HEK293 (cell line): ENCODE results near the gene FAM32A.

Experiments
- BCL11A ChIP-seq: fragments of 450-650 bp; formaldehyde crosslinking; IDR thresholded peaks from 2 replicates; pipeline ENCODE4 v1.5.1; 2016; ENCODE audit warnings: low read depth, missing biosample characterization, missing genetic modification characterization
- GLIS1 ChIP-seq: fragments of 450-650 bp; formaldehyde crosslinking; IDR thresholded peaks from 2 replicates; pipeline ENCODE4 v1.5.1; 2016; ENCODE audit warnings: missing biosample characterization, missing genetic modification characterization
- HOXC10 ChIP-seq: sonication (generic); formaldehyde crosslinking; IDR thresholded peaks from 2 replicates; pipeline ENCODE4 v1.8.1; 2023; ENCODE audit warnings: mild to moderate bottlenecking, missing genetic modification reagents
- KLF1 ChIP-seq: fragments of 450-650 bp; formaldehyde crosslinking; IDR thresholded peaks from 2 replicates; pipeline ENCODE4 v1.5.1; 2016; ENCODE audit warnings: missing biosample characterization, missing genetic modification characterization
- ZBTB7A ChIP-seq: fragments of 450-650 bp; formaldehyde crosslinking; IDR thresholded peaks from 2 replicates; pipeline ENCODE4 v1.5.1; 2016; ENCODE audit warnings: low read depth, missing biosample characterization, missing genetic modification characterization
- ZNF157 ChIP-seq: fragments of 450-650 bp; formaldehyde crosslinking; IDR thresholded peaks from 2 replicates; pipeline ENCODE4 v1.5.1; 2016; ENCODE audit warnings: missing biosample characterization, missing genetic modification characterization
- ZNF24 ChIP-seq: fragments of 450-650 bp; formaldehyde crosslinking; IDR thresholded peaks from 2 replicates; pipeline ENCODE4 v1.5.1; 2016; ENCODE audit warnings: missing biosample characterization, missing genetic modification characterization
- ZNF302 ChIP-seq: fragments of 450-650 bp; formaldehyde crosslinking; IDR thresholded peaks from 2 replicates; pipeline ENCODE4 v1.5.1; 2016; ENCODE audit warnings: missing biosample characterization, missing genetic modification characterization, low read depth
- ZNF350 ChIP-seq: fragments of 450-650 bp; formaldehyde crosslinking; IDR thresholded peaks from 2 replicates; pipeline ENCODE4 v1.5.0; 2017; ENCODE audit warnings: missing biosample characterization, mild to moderate bottlenecking, missing genetic modification characterization
- ZNF510 ChIP-seq: fragments of 450-650 bp; formaldehyde crosslinking; IDR thresholded peaks from 2 replicates; pipeline ENCODE4 v1.5.1; 2018; ENCODE audit warnings: mild to moderate bottlenecking, missing genetic modification characterization, missing biosample characterization; ENCODE audit not compliant: insufficient replicate concordance
- ZNF585B ChIP-seq: fragments of 450-650 bp; formaldehyde crosslinking; IDR thresholded peaks from 2 replicates; pipeline ENCODE4 v1.5.1; 2016; ENCODE audit warnings: missing biosample characterization, missing genetic modification characterization
- ZNF629 ChIP-seq: fragments of 450-650 bp; formaldehyde crosslinking; IDR thresholded peaks from 2 replicates; pipeline ENCODE4 v1.5.1; 2017; ENCODE audit warnings: missing biosample characterization, missing genetic modification characterization
- ZNF670 ChIP-seq: fragments of 450-650 bp; formaldehyde crosslinking; IDR thresholded peaks from 2 replicates; pipeline ENCODE4 v1.5.1; 2016; ENCODE audit warnings: missing biosample characterization, missing genetic modification characterization, low read depth
- ZNF677 ChIP-seq: fragments of 450-650 bp; IDR thresholded peaks from 2 replicates; pipeline ENCODE4 v1.5.0; 2018; ENCODE audit warnings: missing biosample characterization, mild to moderate bottlenecking, missing genetic modification characterization, moderate library complexity
- ZNF792 ChIP-seq: fragments of 450-650 bp; formaldehyde crosslinking; IDR thresholded peaks from 2 replicates; pipeline ENCODE4 v1.5.1; 2016; ENCODE audit warnings: missing biosample characterization, missing genetic modification characterization
- TF ChIP-seq, protein P1 (sequence below): fragments of 450-650 bp; formaldehyde crosslinking; IDR thresholded peaks from 2 replicates; pipeline ENCODE4 v1.5.1; 2016; ENCODE audit warnings: missing biosample characterization, missing genetic modification characterization
- TF ChIP-seq, protein P2 (sequence below): fragments of 450-650 bp; formaldehyde crosslinking; IDR thresholded peaks from 2 replicates; pipeline ENCODE4 v1.5.1; 2016; ENCODE audit warnings: missing biosample characterization, missing genetic modification characterization
- TF ChIP-seq, protein P3 (sequence below): fragments of 450-650 bp; IDR thresholded peaks from 2 replicates; pipeline ENCODE4 v1.5.1; 2018; ENCODE audit warnings: missing biosample characterization, missing genetic modification characterization
- TF ChIP-seq, protein P4 (sequence below): fragments of 450-650 bp; formaldehyde crosslinking; IDR thresholded peaks from 2 replicates; pipeline ENCODE4 v1.5.1; 2016; ENCODE audit warnings: missing biosample characterization, missing genetic modification characterization
- TF ChIP-seq, protein P5 (sequence below): fragments of 450-650 bp; formaldehyde crosslinking; IDR thresholded peaks from 2 replicates; pipeline ENCODE4 v1.5.1; 2017; ENCODE audit warnings: missing biosample characterization, mild to moderate bottlenecking, missing genetic modification characterization, moderate library complexity
- TF ChIP-seq, protein P6 (sequence below): fragments of 450-650 bp; formaldehyde crosslinking; IDR thresholded peaks from 2 replicates; pipeline ENCODE4 v1.5.1; 2017; ENCODE audit warnings: missing biosample characterization, missing genetic modification characterization
- TF ChIP-seq, protein P7 (sequence below): fragments of 450-650 bp; formaldehyde crosslinking; IDR thresholded peaks from 2 replicates; pipeline ENCODE4 v1.5.1; 2016; ENCODE audit warnings: missing biosample characterization, missing genetic modification characterization, borderline replicate concordance
- TF ChIP-seq, protein P8 (sequence below): fragments of 450-650 bp; formaldehyde crosslinking; IDR thresholded peaks from 2 replicates; pipeline ENCODE4; 2016; ENCODE audit warnings: missing biosample characterization, missing genetic modification characterization
- TF ChIP-seq, protein P9 (sequence below): fragments of 450-650 bp; formaldehyde crosslinking; IDR thresholded peaks from 2 replicates; pipeline ENCODE4 v1.5.1; 2016; ENCODE audit warnings: missing biosample characterization, missing genetic modification characterization

Gene FAM32A

DNA sequence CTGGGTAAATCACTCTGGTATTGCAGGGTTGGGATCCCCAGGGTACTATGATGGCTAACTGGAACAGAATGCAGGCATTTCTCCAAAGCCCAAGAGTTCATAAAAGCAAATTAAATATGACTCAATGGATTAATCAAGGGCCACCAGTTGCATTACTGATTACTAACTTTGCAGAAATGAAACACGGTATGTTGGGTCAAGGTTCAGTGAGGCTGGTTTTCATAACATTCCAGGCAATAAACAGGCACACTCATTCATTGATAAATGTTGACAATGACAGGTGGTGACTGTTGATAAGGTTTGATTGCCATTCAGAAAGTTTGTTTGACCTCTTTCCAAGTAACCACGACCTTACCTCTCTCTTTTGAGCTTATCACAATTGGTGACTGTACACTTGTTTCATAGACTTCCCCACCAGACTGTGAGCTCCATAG is 12.0 kb downstream of the FAM32A start (continued):
- TF ChIP-seq, protein P1, sequence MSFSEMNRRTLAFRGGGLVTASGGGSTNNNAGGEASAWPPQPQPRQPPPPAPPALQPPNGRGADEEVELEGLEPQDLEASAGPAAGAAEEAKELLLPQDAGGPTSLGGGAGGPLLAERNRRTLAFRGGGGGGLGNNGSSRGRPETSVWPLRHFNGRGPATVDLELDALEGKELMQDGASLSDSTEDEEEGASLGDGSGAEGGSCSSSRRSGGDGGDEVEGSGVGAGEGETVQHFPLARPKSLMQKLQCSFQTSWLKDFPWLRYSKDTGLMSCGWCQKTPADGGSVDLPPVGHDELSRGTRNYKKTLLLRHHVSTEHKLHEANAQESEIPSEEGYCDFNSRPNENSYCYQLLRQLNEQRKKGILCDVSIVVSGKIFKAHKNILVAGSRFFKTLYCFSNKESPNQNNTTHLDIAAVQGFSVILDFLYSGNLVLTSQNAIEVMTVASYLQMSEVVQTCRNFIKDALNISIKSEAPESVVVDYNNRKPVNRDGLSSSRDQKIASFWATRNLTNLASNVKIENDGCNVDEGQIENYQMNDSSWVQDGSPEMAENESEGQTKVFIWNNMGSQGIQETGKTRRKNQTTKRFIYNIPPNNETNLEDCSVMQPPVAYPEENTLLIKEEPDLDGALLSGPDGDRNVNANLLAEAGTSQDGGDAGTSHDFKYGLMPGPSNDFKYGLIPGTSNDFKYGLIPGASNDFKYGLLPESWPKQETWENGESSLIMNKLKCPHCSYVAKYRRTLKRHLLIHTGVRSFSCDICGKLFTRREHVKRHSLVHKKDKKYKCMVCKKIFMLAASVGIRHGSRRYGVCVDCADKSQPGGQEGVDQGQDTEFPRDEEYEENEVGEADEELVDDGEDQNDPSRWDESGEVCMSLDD, result no peak
- TF ChIP-seq, protein P2, sequence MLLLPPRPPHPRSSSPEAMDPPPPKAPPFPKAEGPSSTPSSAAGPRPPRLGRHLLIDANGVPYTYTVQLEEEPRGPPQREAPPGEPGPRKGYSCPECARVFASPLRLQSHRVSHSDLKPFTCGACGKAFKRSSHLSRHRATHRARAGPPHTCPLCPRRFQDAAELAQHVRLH (tag by site-specific recombination), result no peak
- no peak for TF ChIP-seq ZNF585B (tag by site-specific recombination)
- TF ChIP-seq, protein P3, sequence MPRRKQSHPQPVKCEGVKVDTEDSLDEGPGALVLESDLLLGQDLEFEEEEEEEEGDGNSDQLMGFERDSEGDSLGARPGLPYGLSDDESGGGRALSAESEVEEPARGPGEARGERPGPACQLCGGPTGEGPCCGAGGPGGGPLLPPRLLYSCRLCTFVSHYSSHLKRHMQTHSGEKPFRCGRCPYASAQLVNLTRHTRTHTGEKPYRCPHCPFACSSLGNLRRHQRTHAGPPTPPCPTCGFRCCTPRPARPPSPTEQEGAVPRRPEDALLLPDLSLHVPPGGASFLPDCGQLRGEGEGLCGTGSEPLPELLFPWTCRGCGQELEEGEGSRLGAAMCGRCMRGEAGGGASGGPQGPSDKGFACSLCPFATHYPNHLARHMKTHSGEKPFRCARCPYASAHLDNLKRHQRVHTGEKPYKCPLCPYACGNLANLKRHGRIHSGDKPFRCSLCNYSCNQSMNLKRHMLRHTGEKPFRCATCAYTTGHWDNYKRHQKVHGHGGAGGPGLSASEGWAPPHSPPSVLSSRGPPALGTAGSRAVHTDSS (tag by site-specific recombination), result 0 out of 2 replicates have a peak, but pooled peaks have one; percentile 27
- TF ChIP-seq, protein P4, sequence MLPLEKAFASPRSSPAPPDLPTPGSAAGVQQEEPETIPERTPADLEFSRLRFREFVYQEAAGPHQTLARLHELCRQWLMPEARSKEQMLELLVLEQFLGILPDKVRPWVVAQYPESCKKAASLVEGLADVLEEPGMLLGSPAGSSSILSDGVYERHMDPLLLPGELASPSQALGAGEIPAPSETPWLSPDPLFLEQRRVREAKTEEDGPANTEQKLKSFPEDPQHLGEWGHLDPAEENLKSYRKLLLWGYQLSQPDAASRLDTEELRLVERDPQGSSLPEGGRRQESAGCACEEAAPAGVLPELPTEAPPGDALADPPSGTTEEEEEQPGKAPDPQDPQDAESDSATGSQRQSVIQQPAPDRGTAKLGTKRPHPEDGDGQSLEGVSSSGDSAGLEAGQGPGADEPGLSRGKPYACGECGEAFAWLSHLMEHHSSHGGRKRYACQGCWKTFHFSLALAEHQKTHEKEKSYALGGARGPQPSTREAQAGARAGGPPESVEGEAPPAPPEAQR, result no peak
- TF ChIP-seq ZNF24 (tag by site-specific recombination), result 0 out of 2 replicates have a peak, but pooled peaks have one; percentile 20
- no peak for TF ChIP-seq ZNF792 (tag by site-specific recombination)
- TF ChIP-seq, protein P5, sequence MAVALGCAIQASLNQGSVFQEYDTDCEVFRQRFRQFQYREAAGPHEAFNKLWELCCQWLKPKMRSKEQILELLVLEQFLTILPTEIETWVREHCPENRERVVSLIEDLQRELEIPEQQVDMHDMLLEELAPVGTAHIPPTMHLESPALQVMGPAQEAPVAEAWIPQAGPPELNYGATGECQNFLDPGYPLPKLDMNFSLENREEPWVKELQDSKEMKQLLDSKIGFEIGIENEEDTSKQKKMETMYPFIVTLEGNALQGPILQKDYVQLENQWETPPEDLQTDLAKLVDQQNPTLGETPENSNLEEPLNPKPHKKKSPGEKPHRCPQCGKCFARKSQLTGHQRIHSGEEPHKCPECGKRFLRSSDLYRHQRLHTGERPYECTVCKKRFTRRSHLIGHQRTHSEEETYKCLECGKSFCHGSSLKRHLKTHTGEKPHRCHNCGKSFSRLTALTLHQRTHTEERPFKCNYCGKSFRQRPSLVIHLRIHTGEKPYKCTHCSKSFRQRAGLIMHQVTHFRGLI (tag by site-specific recombination), result no peak
- TF ChIP-seq, protein P6, sequence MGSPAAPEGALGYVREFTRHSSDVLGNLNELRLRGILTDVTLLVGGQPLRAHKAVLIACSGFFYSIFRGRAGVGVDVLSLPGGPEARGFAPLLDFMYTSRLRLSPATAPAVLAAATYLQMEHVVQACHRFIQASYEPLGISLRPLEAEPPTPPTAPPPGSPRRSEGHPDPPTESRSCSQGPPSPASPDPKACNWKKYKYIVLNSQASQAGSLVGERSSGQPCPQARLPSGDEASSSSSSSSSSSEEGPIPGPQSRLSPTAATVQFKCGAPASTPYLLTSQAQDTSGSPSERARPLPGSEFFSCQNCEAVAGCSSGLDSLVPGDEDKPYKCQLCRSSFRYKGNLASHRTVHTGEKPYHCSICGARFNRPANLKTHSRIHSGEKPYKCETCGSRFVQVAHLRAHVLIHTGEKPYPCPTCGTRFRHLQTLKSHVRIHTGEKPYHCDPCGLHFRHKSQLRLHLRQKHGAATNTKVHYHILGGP (tag by site-specific recombination), result no peak
- no peak for TF ChIP-seq ZNF510
- TF ChIP-seq HOXC10 (CRISPR knock-in tag), result no peak
- TF ChIP-seq, protein P7, sequence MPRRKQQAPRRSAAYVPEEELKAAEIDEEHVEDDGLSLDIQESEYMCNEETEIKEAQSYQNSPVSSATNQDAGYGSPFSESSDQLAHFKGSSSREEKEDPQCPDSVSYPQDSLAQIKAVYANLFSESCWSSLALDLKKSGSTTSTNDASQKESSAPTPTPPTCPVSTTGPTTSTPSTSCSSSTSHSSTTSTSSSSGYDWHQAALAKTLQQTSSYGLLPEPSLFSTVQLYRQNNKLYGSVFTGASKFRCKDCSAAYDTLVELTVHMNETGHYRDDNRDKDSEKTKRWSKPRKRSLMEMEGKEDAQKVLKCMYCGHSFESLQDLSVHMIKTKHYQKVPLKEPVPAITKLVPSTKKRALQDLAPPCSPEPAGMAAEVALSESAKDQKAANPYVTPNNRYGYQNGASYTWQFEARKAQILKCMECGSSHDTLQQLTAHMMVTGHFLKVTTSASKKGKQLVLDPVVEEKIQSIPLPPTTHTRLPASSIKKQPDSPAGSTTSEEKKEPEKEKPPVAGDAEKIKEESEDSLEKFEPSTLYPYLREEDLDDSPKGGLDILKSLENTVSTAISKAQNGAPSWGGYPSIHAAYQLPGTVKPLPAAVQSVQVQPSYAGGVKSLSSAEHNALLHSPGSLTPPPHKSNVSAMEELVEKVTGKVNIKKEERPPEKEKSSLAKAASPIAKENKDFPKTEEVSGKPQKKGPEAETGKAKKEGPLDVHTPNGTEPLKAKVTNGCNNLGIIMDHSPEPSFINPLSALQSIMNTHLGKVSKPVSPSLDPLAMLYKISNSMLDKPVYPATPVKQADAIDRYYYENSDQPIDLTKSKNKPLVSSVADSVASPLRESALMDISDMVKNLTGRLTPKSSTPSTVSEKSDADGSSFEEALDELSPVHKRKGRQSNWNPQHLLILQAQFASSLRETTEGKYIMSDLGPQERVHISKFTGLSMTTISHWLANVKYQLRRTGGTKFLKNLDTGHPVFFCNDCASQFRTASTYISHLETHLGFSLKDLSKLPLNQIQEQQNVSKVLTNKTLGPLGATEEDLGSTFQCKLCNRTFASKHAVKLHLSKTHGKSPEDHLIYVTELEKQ (tag by site-specific recombination), result peak; percentile 69; the same call in 1 of the 2 replicates
- TF ChIP-seq, protein P8, sequence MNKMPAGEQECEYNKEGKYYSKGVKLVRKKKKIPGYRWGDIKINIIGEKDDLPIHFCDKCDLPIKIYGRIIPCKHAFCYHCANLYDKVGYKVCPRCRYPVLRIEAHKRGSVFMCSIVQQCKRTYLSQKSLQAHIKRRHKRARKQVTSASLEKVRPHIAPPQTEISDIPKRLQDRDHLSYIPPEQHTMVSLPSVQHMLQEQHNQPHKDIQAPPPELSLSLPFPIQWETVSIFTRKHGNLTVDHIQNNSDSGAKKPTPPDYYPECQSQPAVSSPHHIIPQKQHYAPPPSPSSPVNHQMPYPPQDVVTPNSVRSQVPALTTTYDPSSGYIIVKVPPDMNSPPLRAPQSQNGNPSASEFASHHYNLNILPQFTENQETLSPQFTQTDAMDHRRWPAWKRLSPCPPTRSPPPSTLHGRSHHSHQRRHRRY (tag by site-specific recombination), result no peak
- no peak for TF ChIP-seq ZNF677
- TF ChIP-seq, protein P9, sequence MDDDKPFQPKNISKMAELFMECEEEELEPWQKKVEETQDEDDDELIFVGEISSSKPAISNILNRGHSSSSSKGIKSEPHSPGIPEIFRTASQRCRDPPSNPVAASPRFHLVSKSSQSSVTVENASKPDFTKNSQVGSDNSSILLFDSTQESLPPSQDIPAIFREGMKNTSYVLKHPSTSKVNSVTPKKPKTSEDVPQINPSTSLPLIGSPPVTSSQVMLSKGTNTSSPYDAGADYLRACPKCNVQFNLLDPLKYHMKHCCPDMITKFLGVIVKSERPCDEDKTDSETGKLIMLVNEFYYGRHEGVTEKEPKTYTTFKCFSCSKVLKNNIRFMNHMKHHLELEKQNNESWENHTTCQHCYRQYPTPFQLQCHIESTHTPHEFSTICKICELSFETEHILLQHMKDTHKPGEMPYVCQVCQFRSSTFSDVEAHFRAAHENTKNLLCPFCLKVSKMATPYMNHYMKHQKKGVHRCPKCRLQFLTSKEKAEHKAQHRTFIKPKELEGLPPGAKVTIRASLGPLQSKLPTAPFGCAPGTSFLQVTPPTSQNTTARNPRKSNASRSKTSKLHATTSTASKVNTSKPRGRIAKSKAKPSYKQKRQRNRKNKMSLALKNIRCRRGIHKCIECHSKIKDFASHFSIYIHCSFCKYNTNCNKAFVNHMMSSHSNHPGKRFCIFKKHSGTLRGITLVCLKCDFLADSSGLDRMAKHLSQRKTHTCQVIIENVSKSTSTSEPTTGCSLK (tag by site-specific recombination), result no peak
- TF ChIP-seq ZNF670 (tag by site-specific recombination), result no peak
- no peak; the same call in 1 of the 2 replicates for TF ChIP-seq ZNF629 (tag by site-specific recombination)
- no peak for TF ChIP-seq GLIS1 (tag by site-specific recombination)
- TF ChIP-seq ZNF157 (tag by site-specific recombination), result no peak
- no peak for TF ChIP-seq ZNF350 (tag by site-specific recombination)
- TF ChIP-seq KLF1, result no peak
- no peak for TF ChIP-seq ZNF302 (tag by site-specific recombination)
- no peak for TF ChIP-seq ZBTB7A (tag by site-specific recombination)
- TF ChIP-seq BCL11A (tag by site-specific recombination), result no peak
